ENCODE results near the gene GRM8. TPM values are rescaled to one million over a fixed set of nuclear protein-coding genes. Genes with fewer than 3 reads are reported as not detected.

The GRM8 gene
- polyA plus RNA-seq, 1 donor from 2014 or later: 1.5 TPM

GRCh38 chr7:126820925-126821324, 431.8 kb downstream of the GRM8 start:
- Histone ChIP-seq H3K4me3 (ENCODE audit: low read length) (no peak overlapping the region), H3K9me3 (ENCODE audit: low read length) (no peaks in the 10 kb centered on the region), H3K27me3 (ENCODE audit: insufficient read depth, low read depth, low read length) (no peaks in the 10 kb centered on the region), H3K27ac (ENCODE audit: low read length) (no peak overlapping the region), H3K9ac (ENCODE audit: low read length) (no peak overlapping the region), H4K20me1 (ENCODE audit: insufficient read depth) (no peaks in the 10 kb centered on the region), H2AFZ (ENCODE audit: low read depth, low read length) (no peak overlapping the region), H3F3A (ENCODE audit: insufficient read depth, low read length, poor library complexity, severe bottlenecking) (no peaks in the 10 kb centered on the region), H3K36me3 (ENCODE audit: insufficient read depth, low read length) (no peaks in the 10 kb centered on the region), H3K79me2 (replicated peaks; ENCODE audit: insufficient read depth, low read length) (no peaks in the 10 kb centered on the region), H3K9me2 (ENCODE audit: insufficient read depth, low read length) (no peaks in the 10 kb centered on the region), H3K4me2 (ENCODE audit: low read length) (no peak overlapping the region)
- no peak for TF ChIP-seq MXI1 (conservative IDR thresholded peaks at IDR 0.05; ENCODE audit: poor library complexity, severe bottlenecking)
- no peak for TF ChIP-seq RAD21 (conservative IDR thresholded peaks at IDR 0.05)
- no peak for TF ChIP-seq REST (IDR thresholded peaks at IDR 0.05; ENCODE audit: borderline replicate concordance)
- TF ChIP-seq EZH2 (IDR thresholded peaks at IDR 0.05; ENCODE audit: borderline replicate concordance, insufficient read depth, low read length, poor library complexity, severe bottlenecking): no peak
- TF ChIP-seq TAF1 (IDR thresholded peaks at IDR 0.05; ENCODE audit: low read depth): no peak
- TF ChIP-seq EP300 (conservative IDR thresholded peaks at IDR 0.05; ENCODE audit: poor library complexity, severe bottlenecking): no peak
- TF ChIP-seq CTCF (IDR thresholded peaks at IDR 0.05; ENCODE audit: poor library complexity, severe bottlenecking): no peak
- TF ChIP-seq SMC3 (conservative IDR thresholded peaks at IDR 0.05; ENCODE audit: poor library complexity): no peak
- TF ChIP-seq POLR2AphosphoS5 (IDR thresholded peaks at IDR 0.05): no peak

- Histone ChIP-seq H3K36me3 (ENCODE audit: insufficient read depth, low read length) (no peaks in the 10 kb centered on the region), H3K4me3 (ENCODE audit: low read length) (no peak overlapping the region), H3K27ac (ENCODE audit: low read length) (no peak overlapping the region), H3K27me3 (ENCODE audit: insufficient read depth, low read depth, low read length) (no peaks in the 10 kb centered on the region), H2AFZ (ENCODE audit: low read depth, low read length) (no peak overlapping the region), H3K9me3 (ENCODE audit: low read length) (no peaks in the 10 kb centered on the region), H3K9ac (ENCODE audit: low read length) (no peak overlapping the region), H3K9me2 (ENCODE audit: insufficient read depth, low read length) (no peaks in the 10 kb centered on the region), H3K79me2 (replicated peaks; ENCODE audit: insufficient read depth, low read length) (no peaks in the 10 kb centered on the region), H3K4me2 (ENCODE audit: low read length) (no peak overlapping the region), H3F3A (ENCODE audit: insufficient read depth, low read length, poor library complexity, severe bottlenecking) (no peaks in the 10 kb centered on the region), H4K20me1 (ENCODE audit: insufficient read depth) (no peaks in the 10 kb centered on the region)
- no peak for TF ChIP-seq TAF1 (IDR thresholded peaks at IDR 0.05; ENCODE audit: low read depth)
- no peak for TF ChIP-seq REST (IDR thresholded peaks at IDR 0.05; ENCODE audit: borderline replicate concordance)
- TF ChIP-seq RAD21 (conservative IDR thresholded peaks at IDR 0.05): no peak
- TF ChIP-seq POLR2AphosphoS5 (IDR thresholded peaks at IDR 0.05): no peak
- TF ChIP-seq MXI1 (conservative IDR thresholded peaks at IDR 0.05; ENCODE audit: poor library complexity, severe bottlenecking): no peak
- TF ChIP-seq SMC3 (conservative IDR thresholded peaks at IDR 0.05; ENCODE audit: poor library complexity): no peak
- no peak for TF ChIP-seq CTCF (IDR thresholded peaks at IDR 0.05; ENCODE audit: poor library complexity, severe bottlenecking)
- TF ChIP-seq EP300 (conservative IDR thresholded peaks at IDR 0.05; ENCODE audit: poor library complexity, severe bottlenecking): no peak
- no peak for TF ChIP-seq EZH2 (IDR thresholded peaks at IDR 0.05; ENCODE audit: borderline replicate concordance, insufficient read depth, low read length, poor library complexity, severe bottlenecking)
Observed at GRCh38 chr7:126819197-126819484, 433.6 kb downstream of the GRM8 start.

Data from neural cell (in vitro differentiated cells).